A549 (cell line): Measurements from ENCODE around the gene GRM4.

Experiments used
- CEBPB ChIP-seq, 2 experiments: fragments of >200 bp in 1 of 2; sonication (Bioruptor Twin) in 1 of 2; formaldehyde crosslinking in 1 of 2; IDR thresholded peaks; 2 replicates each; pipeline ENCODE4 v1.6.1; 2012 to 2016
- EHF ChIP-seq: fragments of 250-450 bp; sonication (Bioruptor Pico); IDR thresholded peaks from 2 replicates; pipeline ENCODE4 v1.5.0; 2020; ENCODE audit warnings: mild to moderate bottlenecking
- EP300 ChIP-seq, 2 experiments: fragments of >200 bp; sonication (Bioruptor Twin); formaldehyde crosslinking; IDR thresholded peaks; 2 replicates in 1 of 2; 3 replicates in 1 of 2; pipeline ENCODE4 v1.6.1; 2016 to 2017
- POLR2A ChIP-seq: IDR thresholded peaks from 2 replicates; pipeline ENCODE4 v1.6.1; 2012; ENCODE audit warnings: mild to moderate bottlenecking, low read length
- RFX5 ChIP-seq: fragments of 450-650 bp; IDR thresholded peaks from 2 replicates; pipeline ENCODE4 v1.7.1; 2014; ENCODE audit warnings: antibody characterized with exemption, mild to moderate bottlenecking, moderate library complexity
- SMC3 ChIP-seq: fragments of >200 bp; sonication (Bioruptor Twin); formaldehyde crosslinking; IDR thresholded peaks from 3 replicates; pipeline ENCODE4 v1.6.1; 2018; ENCODE audit warnings: inconsistent platforms
- TP53 ChIP-seq: fragments of 250-450 bp; sonication (Bioruptor Pico); IDR thresholded peaks from 2 replicates; pipeline ENCODE4 v1.5.0; 2021; ENCODE audit warnings: mild to moderate bottlenecking, moderate library complexity
- TF ChIP-seq, protein P1 (sequence below): fragments of >200 bp; sonication (Bioruptor Twin); formaldehyde crosslinking; IDR thresholded peaks from 3 replicates; pipeline ENCODE4 v1.5.1; 2016
- TF ChIP-seq, protein P2 (sequence below): fragments of 450-650 bp; IDR thresholded peaks from 2 replicates; pipeline ENCODE4 v1.6.1; 2014; ENCODE audit warnings: antibody characterized with exemption
- TF ChIP-seq, protein P3 (sequence below): fragments of 250-450 bp; sonication (Bioruptor Pico); IDR thresholded peaks from 2 replicates; pipeline ENCODE4 v1.5.0; 2021; ENCODE audit warnings: mild to moderate bottlenecking, moderate library complexity, borderline replicate concordance
- TF ChIP-seq, protein P4 (sequence below): IDR thresholded peaks from 2 replicates; pipeline ENCODE4 v1.6.1; 2012

DNA sequence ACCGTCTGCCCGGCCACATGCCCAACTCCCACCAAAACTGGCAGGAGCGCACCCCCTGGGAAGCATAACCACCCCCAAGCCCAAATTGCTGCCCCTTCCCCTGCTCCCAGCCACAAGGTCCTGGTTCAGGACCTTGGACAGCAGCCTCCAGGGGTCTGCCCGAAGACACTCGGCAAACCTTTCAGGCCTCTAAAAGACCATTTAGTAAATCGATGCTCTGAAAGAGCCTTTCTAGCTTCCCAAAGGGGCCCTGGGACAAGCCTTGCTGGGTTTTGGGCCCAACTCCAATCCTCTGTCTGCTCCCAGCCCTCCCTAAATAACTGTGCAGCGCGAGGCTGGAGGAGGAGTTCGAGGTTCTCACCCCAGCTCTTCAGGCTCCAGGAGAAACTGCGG lies 30.5 kb downstream of the GRM4 start:
- TF ChIP-seq EP300 (IDR thresholded peaks at IDR 0.05) = no peak
- TF ChIP-seq, protein P1, sequence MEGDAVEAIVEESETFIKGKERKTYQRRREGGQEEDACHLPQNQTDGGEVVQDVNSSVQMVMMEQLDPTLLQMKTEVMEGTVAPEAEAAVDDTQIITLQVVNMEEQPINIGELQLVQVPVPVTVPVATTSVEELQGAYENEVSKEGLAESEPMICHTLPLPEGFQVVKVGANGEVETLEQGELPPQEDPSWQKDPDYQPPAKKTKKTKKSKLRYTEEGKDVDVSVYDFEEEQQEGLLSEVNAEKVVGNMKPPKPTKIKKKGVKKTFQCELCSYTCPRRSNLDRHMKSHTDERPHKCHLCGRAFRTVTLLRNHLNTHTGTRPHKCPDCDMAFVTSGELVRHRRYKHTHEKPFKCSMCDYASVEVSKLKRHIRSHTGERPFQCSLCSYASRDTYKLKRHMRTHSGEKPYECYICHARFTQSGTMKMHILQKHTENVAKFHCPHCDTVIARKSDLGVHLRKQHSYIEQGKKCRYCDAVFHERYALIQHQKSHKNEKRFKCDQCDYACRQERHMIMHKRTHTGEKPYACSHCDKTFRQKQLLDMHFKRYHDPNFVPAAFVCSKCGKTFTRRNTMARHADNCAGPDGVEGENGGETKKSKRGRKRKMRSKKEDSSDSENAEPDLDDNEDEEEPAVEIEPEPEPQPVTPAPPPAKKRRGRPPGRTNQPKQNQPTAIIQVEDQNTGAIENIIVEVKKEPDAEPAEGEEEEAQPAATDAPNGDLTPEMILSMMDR = no peak
- no peak for TF ChIP-seq TP53 (CRISPR knock-in tag)
- no peak for TF ChIP-seq CEBPB (IDR thresholded peaks at IDR 0.05)
- TF ChIP-seq, protein P2, sequence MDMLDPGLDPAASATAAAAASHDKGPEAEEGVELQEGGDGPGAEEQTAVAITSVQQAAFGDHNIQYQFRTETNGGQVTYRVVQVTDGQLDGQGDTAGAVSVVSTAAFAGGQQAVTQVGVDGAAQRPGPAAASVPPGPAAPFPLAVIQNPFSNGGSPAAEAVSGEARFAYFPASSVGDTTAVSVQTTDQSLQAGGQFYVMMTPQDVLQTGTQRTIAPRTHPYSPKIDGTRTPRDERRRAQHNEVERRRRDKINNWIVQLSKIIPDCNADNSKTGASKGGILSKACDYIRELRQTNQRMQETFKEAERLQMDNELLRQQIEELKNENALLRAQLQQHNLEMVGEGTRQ = no peak
- no peak for TF ChIP-seq POLR2A
- TF ChIP-seq RFX5 = no peak
- no peak for TF ChIP-seq EHF (CRISPR knock-in tag)
- TF ChIP-seq SMC3 = no peak
- TF ChIP-seq, protein P3, sequence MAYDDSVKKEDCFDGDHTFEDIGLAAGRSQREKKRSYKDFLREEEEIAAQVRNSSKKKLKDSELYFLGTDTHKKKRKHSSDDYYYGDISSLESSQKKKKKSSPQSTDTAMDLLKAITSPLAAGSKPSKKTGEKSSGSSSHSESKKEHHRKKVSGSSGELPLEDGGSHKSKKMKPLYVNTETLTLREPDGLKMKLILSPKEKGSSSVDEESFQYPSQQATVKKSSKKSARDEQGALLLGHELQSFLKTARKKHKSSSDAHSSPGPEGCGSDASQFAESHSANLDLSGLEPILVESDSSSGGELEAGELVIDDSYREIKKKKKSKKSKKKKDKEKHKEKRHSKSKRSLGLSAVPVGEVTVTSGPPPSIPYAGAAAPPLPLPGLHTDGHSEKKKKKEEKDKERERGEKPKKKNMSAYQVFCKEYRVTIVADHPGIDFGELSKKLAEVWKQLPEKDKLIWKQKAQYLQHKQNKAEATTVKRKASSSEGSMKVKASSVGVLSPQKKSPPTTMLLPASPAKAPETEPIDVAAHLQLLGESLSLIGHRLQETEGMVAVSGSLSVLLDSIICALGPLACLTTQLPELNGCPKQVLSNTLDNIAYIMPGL (CRISPR knock-in tag) = no peak
- TF ChIP-seq, protein P4, sequence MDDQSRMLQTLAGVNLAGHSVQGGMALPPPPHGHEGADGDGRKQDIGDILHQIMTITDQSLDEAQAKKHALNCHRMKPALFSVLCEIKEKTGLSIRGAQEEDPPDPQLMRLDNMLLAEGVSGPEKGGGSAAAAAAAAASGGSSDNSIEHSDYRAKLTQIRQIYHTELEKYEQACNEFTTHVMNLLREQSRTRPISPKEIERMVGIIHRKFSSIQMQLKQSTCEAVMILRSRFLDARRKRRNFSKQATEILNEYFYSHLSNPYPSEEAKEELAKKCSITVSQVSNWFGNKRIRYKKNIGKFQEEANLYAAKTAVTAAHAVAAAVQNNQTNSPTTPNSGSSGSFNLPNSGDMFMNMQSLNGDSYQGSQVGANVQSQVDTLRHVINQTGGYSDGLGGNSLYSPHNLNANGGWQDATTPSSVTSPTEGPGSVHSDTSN = no peak
